ENCODE results near the gene HECA. TPM values are rescaled to one million over a fixed set of nuclear protein-coding genes. Genes with fewer than 3 reads are reported as not detected.

HECA gene
- total and polyA plus RNA-seq, 7 experiments from 2014 or later = 5.5 to 145 (median 91.3) TPM

- Histone ChIP-seq H3K4me1 (ENCODE audit: control insufficient read depth in 2 of 2, insufficient read depth in 2 of 2, low read length in 2 of 2) (peaks cover 75 to 85% of the 10 kb centered on the region in 2 donors), H3K9me3 (ENCODE audit: control insufficient read depth in 2 of 3, low read length in 3 of 3) (no peaks in the 10 kb centered on the region), H3K36me3 (ENCODE audit: control insufficient read depth in 2 of 3, insufficient read depth in 3 of 3, low read length in 3 of 3) (no peaks in the 10 kb centered on the region), H3K4me3 (ENCODE audit: low read length) (peak overlapping the region; percentile 25), H3K27me3 (ENCODE audit: control insufficient read depth in 2 of 2, insufficient read depth in 2 of 2, low read length in 2 of 2) (no peaks in the 10 kb centered on the region), H3K27ac (ENCODE audit: low read depth, low read length) (peak overlapping the region; percentile 53)
- no peaks in the 10 kb centered on the region for H3K27me3 Mint-ChIP-seq
- peaks cover 0 to 16% (median 8%) of the 10 kb centered on the region in 5 donors for H3K36me3 Mint-ChIP-seq
- peaks cover 0 to 4% (median 0%) of the 10 kb centered on the region in 11 donors for H3K9me3 Mint-ChIP-seq
- ATAC-seq (no peak), DNase-seq (no peak)
- H3K4me3 Mint-ChIP-seq = peak overlapping the region; percentile 61 to 86 (median 80)
- peaks cover 75 to 96% (median 91%) of the 10 kb centered on the region in 7 donors for H3K4me1 Mint-ChIP-seq
- ChIA-PET POLR2A (interaction anchor here (0.6 to 18.2 kb wide), 10 partner anchors 8 to 224 kb away, joined by 3 to 214 read pairs (median 4); partner anchors contain the start of genes CITED2 and HECA), CTCF (interaction anchor here (0.7 kb wide), 1 partner anchor 13 kb away, joined by 3 read pairs; no protein-coding TSS in a partner anchor)
- intact Hi-C loops (cut with micrococcal nuclease) = loop anchor here (1.0 kb wide), 3 partner anchors 10 to 15 kb away; no protein-coding TSS in a partner anchor
- peak overlapping the region; percentile 28 to 91 (median 87) for H3K27ac Mint-ChIP-seq
Measured at GRCh38 chr6:139150920-139151319, 16.0 kb downstream of the HECA start.

DNA sequence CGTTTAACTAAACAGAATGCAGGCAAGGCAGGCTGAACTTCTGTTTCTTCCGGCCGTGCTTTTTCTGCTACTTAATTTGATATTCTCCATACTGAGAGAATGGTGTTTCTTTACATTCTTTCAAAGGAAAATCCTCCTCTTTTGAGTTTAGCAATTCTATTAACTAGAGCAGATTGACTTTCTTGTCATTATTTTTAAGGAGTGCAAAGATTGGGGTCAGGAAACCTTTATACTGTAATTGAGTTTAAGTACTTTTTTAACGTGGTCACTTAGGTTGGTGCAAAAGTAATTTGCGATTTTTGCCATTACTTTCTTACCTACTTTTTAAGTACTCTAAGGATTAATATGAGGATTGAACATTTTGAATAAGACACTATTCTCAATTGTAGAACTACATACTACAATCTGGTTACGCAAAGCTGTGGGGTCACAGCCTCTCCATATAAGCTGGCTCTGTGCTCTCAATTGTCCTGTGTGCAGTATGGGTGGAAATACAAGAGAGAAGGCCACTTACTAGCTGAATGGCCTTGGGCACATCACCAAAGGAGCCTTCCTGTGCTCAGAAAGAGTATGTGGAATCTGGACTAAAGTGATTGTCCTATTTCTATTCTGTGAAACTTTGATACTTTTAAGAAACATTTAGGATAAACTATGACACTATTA lies 16.7 kb downstream of the HECA start:
- H3K27ac ChIP-seq (ENCODE audit: low read depth, low read length) = peak overlapping the region; percentile 54
- Mint-ChIP-seq H3K36me3 (peaks cover 3 to 19% (median 11%) of the 10 kb centered on the region in 5 donors), H3K27me3 (no peaks in the 10 kb centered on the region), H3K9me3 (peaks cover 0 to 4% (median 0%) of the 10 kb centered on the region in 11 donors), H3K27ac (peak overlapping the region; percentile 68 to 91 (median 87)), H3K4me3 (peak overlapping the region; percentile 61 to 86 (median 80)), H3K4me1 (peaks cover 74 to 96% (median 91%) of the 10 kb centered on the region in 7 donors)
- H3K4me1 ChIP-seq (ENCODE audit: control insufficient read depth in 2 of 2, insufficient read depth in 2 of 2, low read length in 2 of 2) = peaks cover 69 to 84% of the 10 kb centered on the region in 2 donors
- no peaks in the 10 kb centered on the region for H3K27me3 ChIP-seq (ENCODE audit: control insufficient read depth in 2 of 2, insufficient read depth in 2 of 2, low read length in 2 of 2)
- no peaks in the 10 kb centered on the region for H3K9me3 ChIP-seq (ENCODE audit: control insufficient read depth in 2 of 3, low read length in 3 of 3)
- no peak for ATAC-seq
- DNase-seq = no peak
- ChIA-PET CTCF (no interaction called here), POLR2A (interaction anchor here (0.9 to 18.2 kb wide), 9 partner anchors 9 to 223 kb away, joined by 3 to 214 read pairs (median 5); partner anchors contain the start of genes CITED2 and HECA)
- no peaks in the 10 kb centered on the region for H3K36me3 ChIP-seq (ENCODE audit: control insufficient read depth in 2 of 3, insufficient read depth in 3 of 3, low read length in 3 of 3)
- H3K4me3 ChIP-seq (ENCODE audit: low read length) = peak overlapping the region; percentile 25
- intact Hi-C loops (cut with micrococcal nuclease) = loop anchor here (1.0 kb wide), 3 partner anchors 10 to 15 kb away; no protein-coding TSS in a partner anchor

GRCh38 chr6:139152088-139152891 lies 17.4 kb downstream of the HECA start:
- H3K36me3 Mint-ChIP-seq = peaks cover 5 to 22% (median 11%) of the 10 kb centered on the region in 5 donors
- peak overlapping the region; percentile 42 to 86 (median 80) for H3K4me3 Mint-ChIP-seq
- ChIA-PET POLR2A (interaction anchor here (0.6 to 18.2 kb wide), 9 partner anchors 8 to 223 kb away, joined by 3 to 214 read pairs (median 5); partner anchors contain the start of genes CITED2 and HECA), CTCF (interaction anchor here (0.7 to 0.8 kb wide), 2 partner anchors 39 to 322 kb away, joined by 3 to 4 read pairs; no protein-coding TSS in a partner anchor)
- Histone ChIP-seq H3K27me3 (ENCODE audit: control insufficient read depth in 2 of 2, insufficient read depth in 2 of 2, low read length in 2 of 2) (no peaks in the 10 kb centered on the region), H3K9me3 (ENCODE audit: control insufficient read depth in 2 of 3, low read length in 3 of 3) (no peaks in the 10 kb centered on the region), H3K4me1 (ENCODE audit: control insufficient read depth in 2 of 2, insufficient read depth in 2 of 2, low read length in 2 of 2) (peaks cover 65 to 83% of the 10 kb centered on the region in 2 donors), H3K27ac (ENCODE audit: low read depth, low read length) (peak overlapping the region; percentile 54), H3K36me3 (ENCODE audit: control insufficient read depth in 2 of 3, insufficient read depth in 3 of 3, low read length in 3 of 3) (no peaks in the 10 kb centered on the region), H3K4me3 (ENCODE audit: low read length) (peak overlapping the region; percentile 25)
- DNase-seq = no peak
- peaks cover 0 to 4% (median 0%) of the 10 kb centered on the region in 11 donors for H3K9me3 Mint-ChIP-seq
- H3K27me3 Mint-ChIP-seq = no peaks in the 10 kb centered on the region
- peak; percentile 20 for ATAC-seq
- H3K27ac Mint-ChIP-seq = peak overlapping the region; percentile 68 to 91 (median 87)
- intact Hi-C loops (cut with micrococcal nuclease) = loop anchor here in 1 of 2 donors (1.0 kb wide), 1 partner anchor 9 kb away; no protein-coding TSS in a partner anchor
- H3K4me1 Mint-ChIP-seq = peaks cover 72 to 96% (median 91%) of the 10 kb centered on the region in 7 donors

DNA sequence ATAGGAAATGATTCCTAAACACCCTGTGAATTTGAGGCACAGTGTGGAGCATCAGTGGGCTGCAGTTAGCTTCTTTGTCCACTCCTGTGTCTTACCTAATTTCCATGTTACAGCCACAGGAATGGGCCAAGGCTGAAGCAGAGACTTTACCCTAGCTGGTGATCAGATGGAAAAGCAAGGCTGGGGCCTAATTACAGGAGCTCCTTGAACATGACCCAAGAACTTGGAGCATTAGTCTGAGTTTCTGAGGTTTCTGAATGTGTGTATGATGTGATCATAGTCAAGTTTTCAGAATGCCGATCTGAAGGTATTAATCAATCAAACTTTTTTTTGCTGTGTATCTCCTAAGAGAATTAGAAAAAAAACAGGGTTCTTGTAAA lies 18.0 kb downstream of the HECA start:
- no peaks in the 10 kb centered on the region for H3K27me3 ChIP-seq (ENCODE audit: control insufficient read depth in 2 of 2, insufficient read depth in 2 of 2, low read length in 2 of 2)
- H3K4me3 ChIP-seq (ENCODE audit: low read length) = no peak overlapping the region
- Mint-ChIP-seq H3K27me3 (no peaks in the 10 kb centered on the region), H3K4me3 (peak overlapping the region; percentile 21 to 86 (median 78)), H3K4me1 (peaks cover 73 to 96% (median 91%) of the 10 kb centered on the region in 7 donors), H3K27ac (peak overlapping the region in 8 of 9 donors; percentile 55 to 91 (median 83)), H3K36me3 (peaks cover 5 to 22% (median 16%) of the 10 kb centered on the region in 5 donors), H3K9me3 (peaks cover 0 to 4% (median 0%) of the 10 kb centered on the region in 11 donors)
- H3K27ac ChIP-seq (ENCODE audit: low read depth, low read length) = peak overlapping the region; percentile 22
- H3K36me3 ChIP-seq (ENCODE audit: control insufficient read depth in 2 of 3, insufficient read depth in 3 of 3, low read length in 3 of 3) = no peaks in the 10 kb centered on the region
- no peak for ATAC-seq
- H3K4me1 ChIP-seq (ENCODE audit: control insufficient read depth in 2 of 2, insufficient read depth in 2 of 2, low read length in 2 of 2) = peaks cover 66 to 83% of the 10 kb centered on the region in 2 donors
- CTCF ChIA-PET = interaction anchor here (0.7 to 0.8 kb wide), 2 partner anchors 40 to 322 kb away, joined by 3 to 4 read pairs; no protein-coding TSS in a partner anchor
- intact Hi-C loops (cut with micrococcal nuclease) = loop anchor here in 1 of 2 donors (1.0 kb wide), 1 partner anchor 8 kb away; no protein-coding TSS in a partner anchor
- no peak for DNase-seq
- H3K9me3 ChIP-seq (ENCODE audit: control insufficient read depth in 2 of 3, low read length in 3 of 3) = no peaks in the 10 kb centered on the region
- POLR2A ChIA-PET = interaction anchor here (0.6 to 18.2 kb wide), 5 partner anchors 8 to 222 kb away, joined by 3 to 214 read pairs (median 10); partner anchors contain the start of gene CITED2

- Mint-ChIP-seq H3K4me1 (peaks cover 69 to 93% (median 82%) of the 10 kb centered on the region in 7 donors), H3K36me3 (peaks cover 5 to 21% (median 13%) of the 10 kb centered on the region in 5 donors), H3K4me3 (peak overlapping the region in 9 of 10 donors; percentile 22 to 78 (median 40)), H3K27ac (peak overlapping the region; percentile 36 to 94 (median 61)), H3K9me3 (peaks cover 0 to 3% (median 0%) of the 10 kb centered on the region in 11 donors), H3K27me3 (no peaks in the 10 kb centered on the region)
- intact Hi-C loops (cut with micrococcal nuclease) = loop anchor here (1.0 kb wide), 2 partner anchors 8 to 9 kb away; no protein-coding TSS in a partner anchor
- Histone ChIP-seq H3K4me3 (ENCODE audit: low read length) (no peak overlapping the region), H3K27me3 (ENCODE audit: control insufficient read depth in 2 of 2, insufficient read depth in 2 of 2, low read length in 2 of 2) (no peaks in the 10 kb centered on the region), H3K27ac (ENCODE audit: low read depth, low read length) (no peak overlapping the region), H3K4me1 (ENCODE audit: control insufficient read depth in 2 of 2, insufficient read depth in 2 of 2, low read length in 2 of 2) (peaks cover 58 to 78% of the 10 kb centered on the region in 2 donors), H3K36me3 (ENCODE audit: control insufficient read depth in 2 of 3, insufficient read depth in 3 of 3, low read length in 3 of 3) (no peaks in the 10 kb centered on the region), H3K9me3 (ENCODE audit: control insufficient read depth in 2 of 3, low read length in 3 of 3) (no peaks in the 10 kb centered on the region)
- no peak for DNase-seq
- CTCF ChIA-PET = interaction anchor here (0.6 to 1.4 kb wide), 2 partner anchors 14 to 217 kb away, joined by 6 to 7 read pairs; no protein-coding TSS in a partner anchor
- POLR2A ChIA-PET = interaction anchor here (0.7 to 18.2 kb wide), 5 partner anchors 9 to 28 kb away, joined by 3 to 214 read pairs (median 10); no protein-coding TSS in a partner anchor
- no peak for ATAC-seq
Measured at GRCh38 chr6:139153855-139154254, 19.0 kb downstream of the HECA start.

All from naive thymus-derived CD4-positive, alpha-beta T cell (primary cell).